ENCODE data around the gene ANKRD45.
"Not testable (repeated sequence)": the region's sequence is repeated elsewhere in the genome, so short reads cannot be mapped to it uniquely, and the experiment has no call there.

The ANKRD45 gene

DNA sequence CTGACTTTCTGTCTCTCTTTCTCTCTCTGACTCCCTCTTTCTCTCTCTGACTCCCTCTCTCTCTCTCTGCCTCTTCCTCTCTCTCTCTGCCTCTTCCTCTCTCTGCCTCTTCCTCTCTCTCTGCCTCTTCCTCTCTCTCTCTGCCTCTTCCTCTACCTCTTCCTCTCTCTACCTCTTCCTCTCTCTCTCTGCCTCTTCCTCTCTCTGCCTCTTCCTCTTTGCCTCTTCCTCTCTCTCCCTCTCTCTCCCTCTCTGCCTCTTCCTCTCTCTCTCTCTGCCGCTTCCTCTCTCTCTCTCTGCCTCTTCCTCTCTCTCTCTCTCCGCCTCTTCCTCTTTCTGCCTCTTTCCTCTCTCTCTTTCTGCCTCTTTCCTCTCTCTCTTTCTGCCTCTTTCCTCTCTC lies 18.6 kb upstream of the ANKRD45 start:
- H2AFZ ChIP-seq (ENCODE audit: low read length, unreplicated experiment): no peak overlapping the region
- H3K27ac ChIP-seq (ENCODE audit: low read depth, low read length): no peak overlapping the region
- H3K4me3 ChIP-seq (ENCODE audit: low read depth, low read length): no peak overlapping the region
- no peaks in the 10 kb centered on the region for H3K79me2 ChIP-seq (ENCODE audit: control insufficient read depth, insufficient read depth, low read length, unreplicated experiment)
- H3K4me1 ChIP-seq (ENCODE audit: control insufficient read depth, insufficient read depth, low read length, unreplicated experiment): no peaks in the 10 kb centered on the region
- H3K36me3 ChIP-seq (ENCODE audit: insufficient read depth, low read length): no peaks in the 10 kb centered on the region
- peaks cover 4% of the 10 kb centered on the region; the same call in 1 of the 2 replicates for H3K27me3 ChIP-seq (ENCODE audit: insufficient read depth, low read length)

DNA sequence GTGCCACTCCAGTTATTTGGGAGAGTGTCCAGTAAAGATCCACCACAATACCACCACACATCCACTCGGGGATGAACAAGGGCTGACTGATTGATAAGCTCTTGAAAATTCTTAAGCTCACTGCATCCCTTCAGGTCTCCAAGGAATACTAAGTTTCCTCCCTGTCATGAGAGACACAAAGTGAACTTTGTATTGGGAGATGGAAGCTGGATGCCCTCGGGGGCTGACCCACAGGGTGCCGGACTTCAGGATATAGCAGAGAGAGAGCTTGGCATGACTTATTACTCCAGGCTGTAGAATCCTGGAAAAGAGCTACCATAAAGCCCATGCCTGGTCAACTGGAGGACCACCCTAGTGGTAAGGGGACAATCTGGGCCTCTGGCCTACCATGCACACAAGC lies 15.5 kb upstream of the ANKRD45 start:
- H3K4me3 ChIP-seq (ENCODE audit: low read depth, low read length); H3K27ac ChIP-seq (ENCODE audit: low read depth, low read length); H3K36me3 ChIP-seq (ENCODE audit: insufficient read depth, low read length); H2AFZ ChIP-seq (ENCODE audit: low read length, unreplicated experiment); H3K4me1 ChIP-seq (ENCODE audit: control insufficient read depth, insufficient read depth, low read length, unreplicated experiment); H3K27me3 ChIP-seq (ENCODE audit: insufficient read depth, low read length); H3K79me2 ChIP-seq (ENCODE audit: control insufficient read depth, insufficient read depth, low read length, unreplicated experiment): not testable (repeated sequence)

DNA sequence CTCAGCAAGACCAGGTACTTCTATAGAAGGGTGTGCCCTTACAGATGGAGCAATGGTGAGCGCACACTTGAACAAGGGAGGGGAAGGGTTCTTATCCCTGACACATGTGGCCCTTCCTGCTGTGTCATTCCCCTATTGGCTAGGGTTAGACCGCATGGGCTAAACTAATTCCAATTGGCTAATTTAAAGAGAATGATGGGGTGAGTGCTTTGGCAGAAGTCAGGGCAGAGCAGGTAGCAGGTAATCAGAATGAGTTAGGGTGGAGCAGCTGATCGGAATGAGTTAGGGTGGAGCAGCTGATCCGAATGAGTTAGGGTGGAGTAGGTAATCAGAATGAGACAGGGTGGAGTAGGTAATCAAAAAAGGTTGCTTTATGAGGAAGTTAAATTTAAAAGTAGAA lies 14.2 kb upstream of the ANKRD45 start:
- not testable (repeated sequence) for H3K4me1 ChIP-seq (ENCODE audit: control insufficient read depth, insufficient read depth, low read length, unreplicated experiment); H3K27me3 ChIP-seq (ENCODE audit: insufficient read depth, low read length); H3K79me2 ChIP-seq (ENCODE audit: control insufficient read depth, insufficient read depth, low read length, unreplicated experiment); H3K36me3 ChIP-seq (ENCODE audit: insufficient read depth, low read length); H3K4me3 ChIP-seq (ENCODE audit: low read depth, low read length); H3K27ac ChIP-seq (ENCODE audit: low read depth, low read length); H2AFZ ChIP-seq (ENCODE audit: low read length, unreplicated experiment)

DNA sequence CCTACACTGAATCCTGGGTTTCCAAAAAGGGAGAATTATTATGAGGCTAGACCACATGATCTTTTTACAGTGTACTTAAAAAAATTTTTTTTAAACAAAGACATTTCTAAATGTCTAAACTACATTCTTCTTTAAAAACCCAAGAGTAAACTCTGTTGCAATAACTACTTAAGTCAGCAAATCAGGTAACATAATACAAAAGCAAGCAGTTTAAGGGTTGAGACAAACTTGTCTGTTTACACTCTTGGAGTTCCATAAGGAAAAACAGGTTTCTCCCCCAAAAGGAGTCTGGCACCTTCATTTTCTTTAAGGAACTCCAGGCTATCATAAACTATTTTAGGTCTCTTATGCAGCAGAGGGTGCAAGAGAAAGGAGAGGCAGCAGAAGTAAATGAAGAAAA lies 12.5 kb upstream of the ANKRD45 start:
- no peak overlapping the region for H3K4me3 ChIP-seq (ENCODE audit: low read depth, low read length)
- no peak overlapping the region for H3K27ac ChIP-seq (ENCODE audit: low read depth, low read length)
- H3K36me3 ChIP-seq (ENCODE audit: insufficient read depth, low read length): no peaks in the 10 kb centered on the region
- no peaks in the 10 kb centered on the region for H3K79me2 ChIP-seq (ENCODE audit: control insufficient read depth, insufficient read depth, low read length, unreplicated experiment)
- H3K27me3 ChIP-seq (ENCODE audit: insufficient read depth, low read length): no peaks in the 10 kb centered on the region
- H3K4me1 ChIP-seq (ENCODE audit: control insufficient read depth, insufficient read depth, low read length, unreplicated experiment): no peaks in the 10 kb centered on the region
- peak overlapping the region; percentile 13 for H2AFZ ChIP-seq (ENCODE audit: low read length, unreplicated experiment)

GRCh38 chr1:173680152-173680551 lies 10.5 kb upstream of the ANKRD45 start:
- H3K4me1 ChIP-seq (ENCODE audit: control insufficient read depth, insufficient read depth, low read length, unreplicated experiment); H3K36me3 ChIP-seq (ENCODE audit: insufficient read depth, low read length); H2AFZ ChIP-seq (ENCODE audit: low read length, unreplicated experiment); H3K79me2 ChIP-seq (ENCODE audit: control insufficient read depth, insufficient read depth, low read length, unreplicated experiment); H3K27ac ChIP-seq (ENCODE audit: low read depth, low read length); H3K27me3 ChIP-seq (ENCODE audit: insufficient read depth, low read length); H3K4me3 ChIP-seq (ENCODE audit: low read depth, low read length): not testable (repeated sequence)

- not testable (repeated sequence) for H3K4me3 ChIP-seq (ENCODE audit: low read depth, low read length); H3K4me1 ChIP-seq (ENCODE audit: control insufficient read depth, insufficient read depth, low read length, unreplicated experiment); H3K36me3 ChIP-seq (ENCODE audit: insufficient read depth, low read length); H2AFZ ChIP-seq (ENCODE audit: low read length, unreplicated experiment); H3K27ac ChIP-seq (ENCODE audit: low read depth, low read length); H3K79me2 ChIP-seq (ENCODE audit: control insufficient read depth, insufficient read depth, low read length, unreplicated experiment); H3K27me3 ChIP-seq (ENCODE audit: insufficient read depth, low read length)
These were observed 4.8 kb upstream of the ANKRD45 start for GRCh38 chr1:173674496-173674895.

GRCh38 chr1:173666646-173667045 lies 3.0 kb downstream of the ANKRD45 start:
- no peak overlapping the region for H3K4me3 ChIP-seq (ENCODE audit: low read depth, low read length)
- H3K79me2 ChIP-seq (ENCODE audit: control insufficient read depth, insufficient read depth, low read length, unreplicated experiment): no peaks in the 10 kb centered on the region
- no peaks in the 10 kb centered on the region for H3K27me3 ChIP-seq (ENCODE audit: insufficient read depth, low read length)
- H3K27ac ChIP-seq (ENCODE audit: low read depth, low read length): no peak overlapping the region
- H3K4me1 ChIP-seq (ENCODE audit: control insufficient read depth, insufficient read depth, low read length, unreplicated experiment): peaks cover 4% of the 10 kb centered on the region
- no peak overlapping the region for H2AFZ ChIP-seq (ENCODE audit: low read length, unreplicated experiment)
- H3K36me3 ChIP-seq (ENCODE audit: insufficient read depth, low read length): no peaks in the 10 kb centered on the region

DNA sequence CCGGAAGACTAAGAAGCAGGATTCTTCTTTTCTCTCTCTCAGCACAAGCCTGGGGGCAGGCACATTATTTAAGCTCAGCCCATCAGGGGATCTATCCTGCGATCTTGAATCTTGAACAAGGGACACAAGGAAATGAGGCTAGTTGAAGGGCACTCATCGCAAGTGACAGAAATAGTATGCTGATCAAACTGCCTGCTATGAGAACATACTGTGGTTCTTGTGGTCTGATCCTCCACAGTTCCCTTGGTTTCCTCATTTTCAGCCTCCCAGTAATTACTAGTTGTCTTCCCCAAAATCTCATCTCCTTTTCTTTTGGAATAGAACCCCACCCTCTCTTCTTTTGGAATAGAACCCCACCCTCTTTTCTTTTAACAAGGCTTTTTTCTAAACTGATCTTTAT lies 6.5 kb downstream of the ANKRD45 start:
- Histone ChIP-seq H3K27me3 (ENCODE audit: insufficient read depth, low read length) (no peaks in the 10 kb centered on the region), H3K79me2 (ENCODE audit: control insufficient read depth, insufficient read depth, low read length, unreplicated experiment) (no peaks in the 10 kb centered on the region), H3K4me1 (ENCODE audit: control insufficient read depth, insufficient read depth, low read length, unreplicated experiment) (no peaks in the 10 kb centered on the region), H3K4me3 (ENCODE audit: low read depth, low read length) (no peak overlapping the region), H2AFZ (ENCODE audit: low read length, unreplicated experiment) (no peak overlapping the region), H3K36me3 (ENCODE audit: insufficient read depth, low read length) (no peaks in the 10 kb centered on the region), H3K27ac (ENCODE audit: low read depth, low read length) (no peak overlapping the region)

GRCh38 chr1:173661763-173662162 lies 7.9 kb downstream of the ANKRD45 start:
- no peak overlapping the region for H3K4me3 ChIP-seq (ENCODE audit: low read depth, low read length)
- H3K27ac ChIP-seq (ENCODE audit: low read depth, low read length): no peak overlapping the region
- no peak overlapping the region for H2AFZ ChIP-seq (ENCODE audit: low read length, unreplicated experiment)
- H3K27me3 ChIP-seq (ENCODE audit: insufficient read depth, low read length): no peaks in the 10 kb centered on the region
- no peaks in the 10 kb centered on the region for H3K79me2 ChIP-seq (ENCODE audit: control insufficient read depth, insufficient read depth, low read length, unreplicated experiment)
- no peaks in the 10 kb centered on the region for H3K36me3 ChIP-seq (ENCODE audit: insufficient read depth, low read length)
- no peaks in the 10 kb centered on the region for H3K4me1 ChIP-seq (ENCODE audit: control insufficient read depth, insufficient read depth, low read length, unreplicated experiment)

GRCh38 chr1:173661271-173661670 lies 8.4 kb downstream of the ANKRD45 start:
- Histone ChIP-seq H3K4me3 (ENCODE audit: low read depth, low read length) (no peak overlapping the region), H2AFZ (ENCODE audit: low read length, unreplicated experiment) (no peak overlapping the region), H3K36me3 (ENCODE audit: insufficient read depth, low read length) (no peaks in the 10 kb centered on the region), H3K79me2 (ENCODE audit: control insufficient read depth, insufficient read depth, low read length, unreplicated experiment) (no peaks in the 10 kb centered on the region), H3K4me1 (ENCODE audit: control insufficient read depth, insufficient read depth, low read length, unreplicated experiment) (no peaks in the 10 kb centered on the region), H3K27me3 (ENCODE audit: insufficient read depth, low read length) (no peaks in the 10 kb centered on the region), H3K27ac (ENCODE audit: low read depth, low read length) (no peak overlapping the region)

GRCh38 chr1:173660306-173660705 lies 9.3 kb downstream of the ANKRD45 start:
- H2AFZ ChIP-seq (ENCODE audit: low read length, unreplicated experiment): no peak overlapping the region
- no peaks in the 10 kb centered on the region for H3K27me3 ChIP-seq (ENCODE audit: insufficient read depth, low read length)
- H3K4me1 ChIP-seq (ENCODE audit: control insufficient read depth, insufficient read depth, low read length, unreplicated experiment): no peaks in the 10 kb centered on the region
- H3K27ac ChIP-seq (ENCODE audit: low read depth, low read length): no peak overlapping the region
- no peaks in the 10 kb centered on the region for H3K79me2 ChIP-seq (ENCODE audit: control insufficient read depth, insufficient read depth, low read length, unreplicated experiment)
- H3K4me3 ChIP-seq (ENCODE audit: low read depth, low read length): no peak overlapping the region
- H3K36me3 ChIP-seq (ENCODE audit: insufficient read depth, low read length): no peaks in the 10 kb centered on the region
